HG02759 (cell line): ENCODE data around the gene TAF1A.

ENCODE experiments used
- ATAC-seq: cut with Tn5 transposase; IDR thresholded peaks from one replicate; pipeline ENCODE4 v1.9.1; 2021; ENCODE audit warnings: mild to moderate bottlenecking, moderate library complexity; ENCODE audit not compliant: unreplicated experiment

Gene TAF1A

GRCh38 chr1:222600281-222600680, 10.5 kb upstream of the TAF1A start:
- ATAC-seq: no peak

DNA sequence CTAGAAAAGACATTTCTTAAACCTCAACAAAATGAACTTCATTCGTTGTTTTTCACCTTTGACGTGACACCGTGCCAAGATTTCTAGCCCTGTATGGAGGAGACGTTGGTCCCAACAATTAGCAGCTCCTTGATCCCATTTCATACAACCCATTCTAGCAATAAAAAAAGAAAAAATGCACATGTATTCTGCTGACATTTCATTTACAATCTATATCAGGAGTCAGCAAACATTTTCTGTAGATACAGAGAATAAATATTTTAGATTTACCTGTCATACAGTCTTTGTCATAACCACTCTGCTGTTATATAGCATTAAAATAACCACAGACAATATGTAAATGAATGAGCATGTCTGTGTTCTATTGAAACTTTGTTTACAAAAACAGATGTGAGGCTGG, 7.0 kb upstream of the TAF1A start:
- no peak for ATAC-seq

DNA sequence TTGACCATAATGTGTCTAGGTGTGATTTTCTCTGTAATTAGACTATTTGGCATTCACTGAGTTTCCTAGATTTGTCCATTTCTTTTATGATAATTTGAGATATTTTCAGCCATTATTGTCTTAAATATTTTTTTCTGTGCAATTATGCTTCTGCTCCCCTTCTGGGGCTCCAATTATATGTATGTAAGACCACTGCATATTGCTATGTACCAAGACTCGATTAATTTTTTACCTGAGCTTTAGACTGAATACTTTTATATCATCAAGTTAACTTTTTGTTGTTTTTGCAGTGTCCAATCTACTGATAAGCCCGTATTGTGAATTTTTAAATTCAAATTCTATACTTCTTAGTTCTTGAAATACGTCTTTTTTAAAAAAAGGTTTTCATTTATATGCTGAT, 5.1 kb upstream of the TAF1A start:
- no peak for ATAC-seq

- ATAC-seq: no peak
Observed at GRCh38 chr1:222592171-222592570, 2.4 kb upstream of the TAF1A start.

- ATAC-seq: no peak
Observed at GRCh38 chr1:222588135-222588534, 1.6 kb downstream of the TAF1A start.

DNA sequence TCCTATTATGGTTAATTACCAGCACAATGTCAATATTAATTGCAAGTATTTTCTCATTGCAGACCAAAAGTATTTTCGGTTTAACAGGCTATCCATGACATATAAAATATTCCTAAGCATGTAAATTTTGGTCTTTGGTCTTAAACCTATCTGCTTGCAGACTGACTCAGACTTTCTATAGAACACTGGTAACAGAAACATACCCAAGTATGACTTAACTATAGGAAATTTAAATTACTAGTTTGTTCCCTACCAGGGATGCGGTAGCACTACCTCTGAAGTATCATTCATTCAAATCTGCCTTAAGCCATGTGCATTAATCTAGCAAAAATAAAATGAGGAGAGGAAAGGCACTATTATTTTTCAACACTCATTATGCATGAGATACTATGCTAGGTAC, 2.9 kb downstream of the TAF1A start:
- ATAC-seq: no peak

- ATAC-seq: peak; percentile 85
Observed at GRCh38 chr1:222583079-222583478, 6.7 kb downstream of the TAF1A start.

- peak; percentile 49 for ATAC-seq
Observed at GRCh38 chr1:222582099-222582774, 7.5 kb downstream of the TAF1A start.

- no peak for ATAC-seq
Observed at GRCh38 chr1:222579316-222579715, 10.4 kb downstream of the TAF1A start.

DNA sequence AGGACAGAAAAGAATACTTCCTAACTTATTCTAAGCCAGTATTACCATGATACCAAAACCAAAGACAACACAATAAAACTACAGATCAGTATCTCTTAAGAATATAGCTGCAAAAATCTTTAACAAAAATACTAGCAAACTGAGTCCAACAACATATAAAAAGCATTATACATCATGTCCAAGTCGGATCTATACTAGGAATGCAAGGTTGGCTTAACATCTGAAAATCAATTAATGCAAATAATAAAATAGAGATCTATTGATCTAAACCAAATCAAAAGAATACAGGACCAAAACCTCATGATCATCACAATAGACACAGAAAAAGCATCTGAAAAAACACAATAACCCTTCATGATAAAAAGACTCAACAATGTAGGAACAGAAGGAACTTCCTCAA, 18.9 kb downstream of the TAF1A start:
- ATAC-seq: no peak

GRCh38 chr1:222561656-222562055, 28.1 kb downstream of the TAF1A start:
- ATAC-seq: no peak

DNA sequence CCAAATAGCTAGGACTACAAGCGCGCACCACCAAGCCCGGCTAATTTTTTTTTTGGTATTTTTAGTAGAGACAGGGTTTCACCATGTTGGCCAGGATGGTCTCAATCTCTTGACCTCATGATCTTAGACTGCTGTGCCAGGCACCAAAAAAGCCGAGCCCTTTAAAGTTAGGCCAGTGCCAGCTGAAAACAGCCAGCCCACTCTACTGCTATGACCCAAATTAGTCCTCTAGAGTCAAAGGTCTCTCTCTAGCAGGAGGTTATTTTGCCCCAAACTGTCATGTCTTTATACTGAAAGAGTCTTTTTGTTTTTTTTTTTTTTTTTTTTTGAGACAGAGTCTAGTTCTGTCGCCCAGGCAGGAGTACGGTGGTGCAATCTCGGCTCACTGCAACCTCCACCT, 32.2 kb downstream of the TAF1A start:
- no peak for ATAC-seq

DNA sequence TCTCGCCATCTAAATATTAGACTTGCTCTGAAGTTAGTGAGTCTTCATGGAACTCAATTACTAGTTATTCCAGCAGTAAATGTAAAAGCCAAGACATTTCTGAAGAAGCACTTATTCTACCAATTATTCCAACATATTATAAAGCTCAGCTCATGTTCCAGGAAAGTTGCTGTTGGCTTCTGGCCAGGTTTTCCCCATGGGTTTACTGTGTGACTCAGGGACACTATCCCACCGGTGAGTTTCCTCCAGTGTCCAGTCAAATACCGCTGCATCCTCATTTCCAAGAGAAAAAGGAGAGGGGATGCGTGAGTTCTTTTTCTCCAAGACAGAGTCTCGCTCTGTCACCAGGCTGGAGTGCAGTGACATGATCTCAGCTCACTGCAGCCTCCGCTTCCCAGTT, 32.6 kb downstream of the TAF1A start:
- ATAC-seq: no peak

DNA sequence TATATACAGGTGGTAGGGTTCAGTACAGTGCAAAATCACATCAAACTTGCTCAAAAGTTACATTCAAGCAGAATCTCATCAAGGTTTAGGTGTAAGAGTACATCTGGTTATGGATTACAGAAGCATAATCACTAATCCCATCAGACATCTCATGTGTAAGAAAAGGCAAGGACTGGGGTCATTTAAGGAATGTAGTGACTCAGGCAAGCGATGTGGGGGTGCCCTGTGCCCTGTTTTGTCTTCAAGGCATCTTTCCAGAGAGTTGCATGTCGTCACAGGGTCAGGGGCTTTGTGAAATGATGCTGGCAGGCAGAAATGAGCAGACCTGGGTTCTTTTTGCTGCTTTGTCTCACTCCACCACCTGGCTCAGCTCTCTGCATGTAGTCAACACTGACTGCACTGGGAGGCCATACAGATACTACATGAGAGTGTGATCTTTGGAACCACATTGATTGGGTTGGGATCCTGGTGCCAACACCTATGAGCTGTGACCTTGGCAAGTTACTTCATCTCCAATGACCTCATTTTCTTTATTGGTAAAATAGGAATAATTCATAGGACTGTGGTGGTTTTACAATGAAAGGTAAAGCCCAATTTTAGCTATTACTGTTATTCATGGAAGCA, 33.6 kb downstream of the TAF1A start:
- ATAC-seq: no peak

- no peak for ATAC-seq
Observed at GRCh38 chr1:222554177-222554576, 35.6 kb downstream of the TAF1A start.

DNA sequence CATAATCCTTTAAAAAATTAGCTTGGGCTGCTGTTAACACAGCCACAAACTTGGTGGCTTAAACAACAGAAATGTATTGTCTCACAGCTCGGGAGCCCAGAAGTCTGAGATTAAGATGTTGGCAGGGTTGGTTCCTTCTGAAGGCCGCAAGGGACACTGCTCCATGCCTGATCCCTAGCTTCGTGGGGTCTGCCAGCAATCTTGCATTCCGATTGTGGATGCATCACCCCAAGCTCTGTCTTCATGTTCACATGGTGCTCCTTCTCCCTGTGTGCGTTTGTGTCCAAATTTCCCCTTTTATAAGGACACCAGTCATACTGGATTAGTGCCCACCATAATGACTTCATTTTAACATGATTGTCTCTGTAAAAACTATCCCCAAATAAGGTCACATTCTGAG, 36.9 kb downstream of the TAF1A start:
- ATAC-seq: no peak

DNA sequence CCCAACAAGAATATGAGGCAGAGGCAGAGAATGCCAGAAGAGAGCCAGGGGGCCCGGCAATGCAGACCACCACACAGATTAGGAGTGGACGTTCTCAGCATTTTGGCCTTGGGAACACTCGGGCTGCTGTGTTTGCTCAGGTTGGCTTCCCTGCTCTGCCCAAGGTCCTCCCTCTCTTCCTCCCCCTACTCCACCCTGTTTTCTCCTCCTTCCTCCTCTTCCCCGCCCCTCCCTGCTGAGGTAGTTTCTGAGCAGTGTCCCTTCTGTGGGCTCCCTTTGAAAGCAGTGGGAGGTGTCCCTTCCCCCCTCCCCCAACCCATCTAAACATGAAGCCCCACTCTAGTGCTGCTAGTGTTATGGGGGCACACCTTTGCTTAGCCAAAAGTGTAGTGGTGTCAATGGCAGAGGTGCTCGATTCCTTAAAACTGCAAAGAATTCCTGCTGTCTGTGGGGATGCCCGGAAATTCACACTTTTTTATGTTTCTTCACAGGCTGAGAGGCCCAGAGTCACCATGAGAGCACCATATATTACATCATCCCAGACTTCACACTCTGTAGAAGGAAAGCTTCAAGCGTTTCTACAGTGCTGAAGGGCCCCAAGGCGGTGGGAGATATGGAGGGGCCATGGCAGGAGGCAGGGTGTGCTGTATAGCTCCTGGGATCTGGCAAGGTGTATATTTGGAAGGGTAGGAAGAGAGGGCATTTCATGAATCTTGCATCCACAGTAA, 41.6 kb downstream of the TAF1A start, which contains the start of gene HHIPL2:
Gene HHIPL2 (minus strand): TSS at position 161 of the 728 bp plus-strand sequence. CDS start 60 bp downstream, at position 101.
- no peak for ATAC-seq

GRCh38 chr1:222547260-222547614, 42.5 kb downstream of the TAF1A start:
- ATAC-seq: no peak

DNA sequence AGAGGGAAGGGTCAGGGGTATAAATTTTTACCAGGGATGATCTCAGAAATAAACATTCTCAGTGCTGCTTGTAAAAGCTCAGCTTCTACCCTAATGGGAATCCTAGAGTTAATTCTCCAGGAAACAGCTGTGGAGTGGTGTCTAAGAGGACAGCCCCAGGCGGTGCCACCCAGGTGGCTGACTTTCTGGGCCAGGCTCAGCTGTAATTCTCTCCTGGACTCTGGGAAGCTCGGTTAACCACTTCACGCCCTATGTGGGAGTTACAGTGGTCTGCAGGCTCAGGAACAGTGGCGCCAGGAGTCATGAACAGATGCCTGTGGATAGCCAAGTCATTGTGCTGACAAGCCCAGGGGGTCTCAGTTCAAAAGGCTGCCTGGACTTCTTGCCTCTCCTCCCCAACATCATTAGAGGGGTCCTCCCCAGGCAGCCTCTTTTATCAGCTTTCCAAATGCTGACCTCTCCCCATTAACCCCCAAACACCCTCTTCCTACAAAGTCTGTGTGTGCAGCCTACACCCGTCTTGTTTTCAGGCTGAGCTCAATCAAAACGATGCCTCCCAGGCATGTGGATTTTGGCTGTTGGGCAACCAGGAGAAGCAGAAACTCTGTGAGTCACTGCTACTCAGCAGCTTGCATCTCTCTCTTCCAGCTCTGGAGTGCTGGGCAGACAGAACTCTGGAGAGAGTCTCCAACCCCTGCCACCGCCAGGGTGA, 43.0 kb downstream of the TAF1A start:
- no peak for ATAC-seq

- no peak for ATAC-seq
Observed at GRCh38 chr1:222546091-222546490, 43.6 kb downstream of the TAF1A start.

GRCh38 chr1:222543817-222544216, 45.9 kb downstream of the TAF1A start:
- ATAC-seq: no peak

- no peak for ATAC-seq
Observed at GRCh38 chr1:222540598-222540995, 49.1 kb downstream of the TAF1A start.
